NCI-H82 treated with DMSO at 0.1 percent for 48 hours (cell line): ENCODE data around the gene ILDR1.

ENCODE experiments used
- DNase-seq: peaks from one replicate; lab custom pipeline; 2025; ENCODE audit not compliant: unreplicated experiment; lab: John Stamatoyannopoulos, UW

ILDR1 gene

DNA sequence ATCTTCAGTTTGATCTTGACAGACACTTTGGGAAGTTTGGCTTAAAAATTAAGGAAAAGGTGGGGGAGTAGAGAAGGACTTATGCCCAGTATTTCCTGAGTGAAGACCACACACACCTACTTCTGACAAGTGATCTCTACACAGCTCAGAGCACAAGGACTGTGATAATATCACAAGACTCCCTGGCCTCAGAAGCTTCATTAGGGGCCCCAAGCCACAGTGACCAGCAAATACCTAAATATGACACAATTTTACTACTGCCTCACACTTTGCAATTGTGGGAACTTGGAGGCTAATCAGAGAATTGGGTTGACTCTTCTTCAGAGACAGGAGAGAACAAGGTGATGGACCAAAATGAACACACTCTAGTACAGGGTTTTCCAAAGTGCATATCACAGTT is 2.6 kb downstream of the ILDR1 start:
- DNase-seq = no peak

GRCh38 chr3:122014741-122015140 is 7.3 kb downstream of the ILDR1 start:
- no peak for DNase-seq

- no peak for DNase-seq
Measured at GRCh38 chr3:122013448-122013925, 8.6 kb downstream of the ILDR1 start.

GRCh38 chr3:122012821-122013220 is 9.2 kb downstream of the ILDR1 start:
- DNase-seq = no peak

GRCh38 chr3:122011396-122011795 is 10.7 kb downstream of the ILDR1 start:
- DNase-seq = no peak

GRCh38 chr3:122010506-122010905 is 11.5 kb downstream of the ILDR1 start:
- DNase-seq = no peak

DNA sequence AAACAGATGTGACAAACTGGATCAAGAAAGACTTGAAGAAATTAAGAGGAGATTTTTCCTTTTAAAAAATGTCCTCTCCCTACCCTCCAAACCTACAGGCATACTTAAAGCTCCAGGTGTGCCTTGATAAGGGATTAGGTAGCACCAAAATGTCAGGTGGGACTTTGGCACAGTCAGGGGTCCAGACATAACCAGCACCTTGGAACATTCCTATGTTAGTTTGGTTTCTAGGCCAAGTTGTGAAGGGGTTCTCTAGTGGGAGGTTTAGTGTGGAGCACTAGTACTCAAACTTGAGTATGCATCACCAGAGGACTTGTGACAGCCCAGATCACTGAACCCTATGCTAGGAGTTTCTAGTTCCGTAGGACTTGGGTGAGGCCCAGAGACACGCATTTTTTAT is 13.9 kb downstream of the ILDR1 start:
- DNase-seq = no peak

DNA sequence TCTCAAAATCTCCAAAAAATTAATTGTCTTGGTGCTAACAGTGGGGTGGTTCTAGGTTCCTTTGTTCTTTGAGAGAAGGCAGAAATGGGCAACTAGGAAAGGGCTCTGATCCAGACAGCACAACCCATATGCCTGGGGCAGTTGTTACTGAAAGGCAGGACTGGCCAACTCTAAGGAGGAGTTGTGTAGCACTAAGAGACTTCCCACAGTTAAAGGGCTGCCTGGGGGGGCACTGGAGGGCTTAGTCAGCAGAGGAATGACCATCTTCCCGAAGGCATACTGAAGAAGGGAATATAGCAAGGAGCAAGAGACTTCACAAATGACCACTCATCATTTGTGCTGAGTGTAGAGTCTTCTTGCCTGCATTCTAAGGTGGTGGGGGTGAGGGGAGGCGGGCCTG is 15.8 kb downstream of the ILDR1 start:
- no peak for DNase-seq

- no peak for DNase-seq
Measured at GRCh38 chr3:122004991-122005565, 17.0 kb downstream of the ILDR1 start.

GRCh38 chr3:122004107-122004506 is 17.9 kb downstream of the ILDR1 start:
- DNase-seq = no peak

GRCh38 chr3:122003606-122004005 is 18.4 kb downstream of the ILDR1 start:
- DNase-seq = no peak

DNA sequence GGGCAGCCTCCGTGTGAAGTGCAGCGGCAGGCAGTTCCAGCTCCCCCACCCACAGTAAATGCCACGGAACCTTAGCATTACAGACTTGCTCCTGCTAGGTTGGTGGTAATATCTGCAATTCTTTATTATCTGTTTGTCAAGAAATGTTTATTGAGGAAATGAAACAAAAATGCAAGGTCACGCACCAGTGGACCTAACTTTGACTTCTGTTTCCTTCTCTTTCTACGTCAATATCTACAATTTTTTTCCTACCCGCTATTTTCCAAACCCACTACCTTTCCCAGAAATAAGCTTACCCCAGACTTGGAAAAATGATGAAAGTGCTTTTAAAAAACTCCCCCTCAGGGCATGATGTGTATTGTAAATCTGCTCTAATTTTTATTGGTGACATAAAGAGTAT is 18.9 kb downstream of the ILDR1 start:
- DNase-seq = no peak

DNA sequence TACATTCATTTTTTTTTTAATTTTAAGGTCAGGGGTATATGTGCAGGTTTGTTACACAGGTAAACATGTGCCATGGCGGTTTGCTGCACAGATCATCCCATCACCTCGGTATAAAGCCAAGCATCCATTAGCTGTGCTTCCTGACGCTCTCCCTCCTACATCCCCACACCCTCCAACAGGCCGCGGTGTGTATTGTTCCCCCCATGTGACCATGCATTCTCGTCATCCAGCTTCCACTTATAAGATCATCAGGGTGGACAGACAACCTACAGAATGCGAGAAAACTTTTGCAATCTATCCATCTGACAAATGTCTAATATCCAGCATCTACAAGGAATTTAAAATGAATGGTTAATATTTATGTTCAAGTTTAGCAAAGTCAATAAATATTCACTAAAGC is 19.4 kb downstream of the ILDR1 start:
- DNase-seq = no peak

- no peak for DNase-seq
Measured at GRCh38 chr3:122001892-122002291, 20.2 kb downstream of the ILDR1 start.

- no peak for DNase-seq
Measured at GRCh38 chr3:122000936-122001605, 21.0 kb downstream of the ILDR1 start.

- DNase-seq = no peak
Measured at GRCh38 chr3:121999931-122000330, 22.1 kb downstream of the ILDR1 start.

DNA sequence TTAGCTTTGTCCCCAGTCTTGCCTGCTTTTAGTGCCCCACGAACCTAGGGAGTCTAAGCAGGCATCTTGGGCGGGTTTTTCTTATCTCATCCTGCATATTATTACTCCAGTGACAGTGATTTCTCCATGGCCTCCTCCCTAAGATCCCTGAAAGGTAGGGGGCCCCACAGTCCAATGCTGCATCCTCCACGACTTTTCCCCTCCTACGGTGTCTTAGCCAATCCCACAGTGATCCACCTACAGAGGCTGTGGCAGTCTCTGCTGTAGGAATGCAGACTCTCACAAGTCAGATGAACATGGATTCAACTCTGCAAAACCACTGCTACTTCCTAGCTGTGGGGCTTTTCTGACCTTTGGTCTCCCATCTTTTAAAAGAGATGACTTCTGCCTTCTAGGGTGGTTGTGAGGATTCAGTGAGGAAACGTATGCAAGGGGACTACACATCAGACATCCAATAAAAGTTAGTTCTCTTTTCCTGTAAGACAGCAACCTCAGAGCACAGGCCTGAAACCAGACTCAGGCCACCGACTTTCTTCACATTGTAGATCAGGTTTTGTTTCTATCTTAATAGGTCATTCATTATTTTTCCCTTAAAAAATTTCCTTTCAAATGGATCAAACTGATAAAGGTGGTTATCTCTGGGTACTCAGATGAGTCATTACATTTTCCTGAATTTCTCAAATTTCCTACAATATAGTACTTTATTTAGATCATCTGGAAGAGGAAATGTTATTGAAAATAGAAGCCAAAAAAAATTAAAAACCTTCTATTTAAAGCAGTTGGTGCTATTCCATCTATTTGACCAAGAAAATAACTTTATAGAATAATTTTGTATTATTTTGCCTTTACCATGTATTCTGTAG is 23.2 kb downstream of the ILDR1 start:
- DNase-seq = no peak

DNA sequence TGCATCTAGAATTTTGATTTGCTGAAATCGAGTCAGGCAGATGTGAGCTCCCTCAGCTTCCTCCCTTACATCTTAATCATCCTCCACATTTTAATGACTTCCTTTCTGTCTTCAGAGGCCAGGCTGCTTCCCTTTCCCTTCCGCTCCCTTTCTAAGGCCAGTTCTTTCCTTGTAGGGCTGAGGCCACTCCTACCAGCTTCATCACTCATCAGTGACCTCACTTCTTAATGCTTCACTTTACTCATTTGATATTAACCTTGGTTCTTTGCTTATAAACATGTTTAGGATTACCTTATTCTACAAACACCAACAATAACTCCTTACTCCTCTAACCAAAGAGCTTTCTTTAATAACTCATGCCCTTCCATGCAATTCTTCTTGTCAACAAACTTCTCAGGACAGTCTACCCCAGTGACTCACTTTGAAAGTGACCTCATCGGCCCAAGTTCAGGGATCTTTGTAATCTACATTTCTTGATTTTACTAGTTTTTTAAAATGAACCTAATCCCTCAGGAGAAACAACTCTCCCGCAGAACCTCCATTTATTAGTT is 23.9 kb downstream of the ILDR1 start:
- no peak for DNase-seq

DNA sequence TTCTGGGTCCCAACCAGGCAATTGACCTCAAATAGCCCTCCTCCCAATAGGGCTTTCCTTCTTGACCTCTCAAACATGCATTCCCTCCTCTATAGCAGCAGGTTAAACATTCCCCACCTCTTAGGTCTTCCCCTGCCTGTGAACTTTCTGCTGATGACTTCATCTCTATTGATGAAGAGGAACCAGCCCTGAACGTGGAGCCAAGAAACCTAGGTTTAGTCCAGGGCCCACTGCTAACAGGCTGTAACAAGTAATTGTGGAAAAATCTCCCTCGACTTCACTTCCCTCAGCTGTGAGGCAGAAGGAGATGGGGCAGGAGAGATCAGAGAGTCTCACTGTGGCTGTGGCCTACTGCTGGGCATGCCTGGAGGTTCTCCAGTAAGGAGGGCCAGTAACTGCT is 24.7 kb downstream of the ILDR1 start:
- no peak for DNase-seq

DNA sequence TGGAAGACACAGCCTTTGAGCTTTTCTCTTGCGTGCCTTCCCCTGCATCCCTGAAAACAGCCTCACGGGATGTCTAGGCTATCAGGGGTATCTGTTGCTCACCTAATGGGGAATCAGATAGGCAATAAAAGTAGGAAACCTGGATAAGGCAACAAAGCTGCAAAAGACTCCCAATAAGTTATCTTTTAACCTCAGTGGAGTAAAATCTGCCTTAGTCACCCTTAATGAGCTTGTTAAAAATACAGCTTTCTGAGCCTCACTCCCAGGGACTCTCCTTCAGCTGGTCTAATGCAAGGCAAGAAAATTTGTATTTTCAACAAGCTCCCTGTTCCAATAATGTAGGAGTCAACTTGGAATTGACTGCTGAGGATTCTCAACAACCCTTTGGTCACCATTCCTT is 25.6 kb downstream of the ILDR1 start:
- DNase-seq = no peak
